K562 (cell line): ENCODE results near the gene SP140L. TPM values are rescaled to one million over a fixed set of nuclear protein-coding genes. Genes with fewer than 3 reads are reported as not detected.
"Not testable (repeated sequence)": the region's sequence is repeated elsewhere in the genome, so short reads cannot be mapped to it uniquely, and the experiment has no call there.

ENCODE experiments used
- ATAC-seq: fragments of 200-7000 bp; cut with Tn5 transposase; 3 replicates; pipeline ENCODE4 v1.9.1; 2020; ENCODE audit warnings: moderate library complexity
- BruUV-seq: library from RNA; stranded (reverse); fragments of 400-500 nt; replicated peaks from 2 replicates; lab custom pipeline; 2021; lab: Mats Ljungman, UMichigan
- CTCF ChIA-PET: fragments of 300-600 bp; formaldehyde crosslinking; extraction: SDS; loops from one replicate; lab custom pipeline; 2021; ENCODE audit warnings: low intra/inter-chr PET ratio; lab: Yijun Ruan, JAX
- POLR2A ChIA-PET: fragments of 300-600, 350-650 bp; sonication (Branson Sonifier 250); formaldehyde crosslinking; extraction: SDS; loops from one replicate; lab custom pipeline; 2021; ENCODE audit warnings: antibody characterized with exemption, inconsistent platforms; lab: Yijun Ruan, JAX
- DNase-seq, 4 experiments: peaks; one replicate each; pipeline versions ENCODE4 v3.0.0 to v3.0.0-alpha.2; 2011 to 2018; ENCODE audit warnings: low spot score in 3 of 4, mixed read lengths in 3 of 4; ENCODE audit errors: extremely low read depth in 1 of 4
- FAIRE-seq: peaks from 2 replicates; lab custom pipeline; 2011; peaks lifted over from hg19 to GRCh38; lab: Jason Lieb, UNC
- H2AFZ ChIP-seq: 2 replicates; pipeline ENCODE4 v1.6.0; 2011; ENCODE audit warnings: low read depth, low read length, control low read depth, inconsistent platforms
- H3K27ac ChIP-seq: fragments of 200-600 bp; 3 replicates; pipeline ENCODE4 v1.8.0; 2011; ENCODE audit warnings: low read depth, mild to moderate bottlenecking, control low read depth, inconsistent platforms, low read length, moderate library complexity, mixed read lengths; ENCODE audit errors: extremely low read depth
- H3K27me3 ChIP-seq, 2 experiments: fragments of 300-600 bp in 1 of 2; 2 replicates in 1 of 2; 3 replicates in 1 of 2; pipeline versions ENCODE4 v1.6.0 to v1.8.0; 2011; ENCODE audit warnings: inconsistent platforms in 2 of 2, low read length in 2 of 2, mild to moderate bottlenecking in 1 of 2, mixed read lengths in 1 of 2, moderate library complexity in 1 of 2; ENCODE audit not compliant: control insufficient read depth in 2 of 2, insufficient read depth in 2 of 2
- H3K36me3 ChIP-seq: fragments of 300-600 bp; 3 replicates; pipeline ENCODE4 v1.8.0; 2011; ENCODE audit warnings: mild to moderate bottlenecking, low read length, inconsistent platforms; ENCODE audit not compliant: control insufficient read depth, insufficient read depth
- H3K4me1 ChIP-seq, 2 experiments: fragments of 200-600 bp in 1 of 2; replicated peaks in 1 of 2; 2 replicates in 1 of 2; 3 replicates in 1 of 2; pipeline versions ENCODE4 v1.5.1 to v1.8.0; 2011; ENCODE audit warnings: inconsistent platforms in 2 of 2, low read length in 2 of 2, mild to moderate bottlenecking in 1 of 2, mixed read lengths in 1 of 2, moderate library complexity in 1 of 2; ENCODE audit not compliant: control insufficient read depth in 2 of 2, insufficient read depth in 2 of 2
- H3K4me2 ChIP-seq: 2 replicates; pipeline ENCODE4 v1.6.1; 2011; ENCODE audit warnings: low read length, control low read depth, inconsistent platforms, mixed read lengths; ENCODE audit not compliant: insufficient read depth
- H3K4me3 ChIP-seq: fragments of 200-600 bp; sonication (generic), shearing (Covaris generic); 2 replicates; pipeline ENCODE4 v1.5.1; 2016; ENCODE audit warnings: control low read depth, inconsistent platforms
- H3K79me2 ChIP-seq: fragments of 200-600 bp; 3 replicates; pipeline ENCODE4 v1.8.0; 2011; ENCODE audit warnings: low read length, inconsistent platforms; ENCODE audit not compliant: control insufficient read depth, insufficient read depth
- H3K9ac ChIP-seq, 2 experiments: 2 replicates each; pipeline versions ENCODE4 v1.6.0 to v1.6.1; 2011; ENCODE audit warnings: low read depth in 2 of 2, low read length in 2 of 2, control low read depth in 1 of 2, inconsistent platforms in 1 of 2, mild to moderate bottlenecking in 1 of 2, mixed read lengths in 1 of 2; ENCODE audit not compliant: insufficient read depth in 1 of 2
- H3K9me1 ChIP-seq: one replicate; pipeline ENCODE4 v1.6.0; 2011; ENCODE audit warnings: inconsistent platforms, mild to moderate bottlenecking, low read length, moderate library complexity; ENCODE audit not compliant: control insufficient read depth, insufficient read depth
- H3K9me3 ChIP-seq: replicated peaks from 2 replicates; pipeline ENCODE4 v1.5.1; 2011; ENCODE audit warnings: low read depth, low read length, inconsistent platforms; ENCODE audit not compliant: control insufficient read depth, insufficient read depth
- H4K20me1 ChIP-seq: replicated peaks from 2 replicates; pipeline ENCODE4 v1.6.1; 2011; ENCODE audit warnings: low read length, inconsistent platforms, mixed read lengths; ENCODE audit not compliant: control insufficient read depth, insufficient read depth
- ATF4 ChIP-seq: fragments of 450-650 bp; formaldehyde crosslinking; IDR thresholded peaks from 2 replicates; pipeline ENCODE4 v1.4.0; 2022; ENCODE audit warnings: mild to moderate bottlenecking, moderate library complexity
- BCOR ChIP-seq: fragments of 450-650 bp; IDR thresholded peaks from 2 replicates; pipeline ENCODE4 v1.6.1; 2016
- NCOR1 ChIP-seq: fragments of 450-650 bp; IDR thresholded peaks from 2 replicates; pipeline ENCODE4 v1.6.1; 2016; ENCODE audit warnings: mild to moderate bottlenecking, moderate library complexity
- ZNF146 ChIP-seq: IDR thresholded peaks from one replicate; pipeline ENCODE4 v1.6.1; 2018; ENCODE audit warnings: missing compliant biosample characterization; ENCODE audit not compliant: unreplicated experiment
- ZNF740 ChIP-seq, 3 experiments: fragments of 200-800 bp in 1 of 3; sonication (Bioruptor generic) in 1 of 3; sonication (generic) in 1 of 3; formaldehyde crosslinking in 1 of 3; IDR thresholded peaks; 2 replicates each; pipeline versions ENCODE4 v1.6.1 to v1.8.0; 2016 to 2022; ENCODE audit warnings: mild to moderate bottlenecking in 2 of 3, missing compliant biosample characterization in 2 of 3, missing genetic modification characterization in 2 of 3, missing genetic modification reagents in 1 of 3
- WGBS: fragments of 100-300 bp; shearing (Covaris generic); methylation state at CpG from one replicate; pipeline ENCODE4 v1.1.6; 2016; ENCODE audit warnings: low coverage, mixed read lengths; ENCODE audit not compliant: insufficient coverage; ENCODE audit errors: missing lambda C conversion rate; 5-methylcytosine and 5-hydroxymethylcytosine counted together
- in situ Hi-C: fragments of 300-500 bp; cut with MboI; formaldehyde crosslinking; loops from 4 replicates; pipeline ENCODE4 v1.15.0; 2018; ENCODE audit warnings: inconsistent platforms, mixed read lengths
- intact Hi-C: fragments of 100-400 bp; cut with micrococcal nuclease; formaldehyde crosslinking; loops from 2 replicates; pipeline ENCODE4 v1.14.2; 2022
- polyA plus RNA-seq, 8 experiments: library from polyadenylated mRNA; depleted of rRNA in 4 of 8; stranded (reverse) in 5 of 8; unstranded in 3 of 8; fragments of >200 nt; fragmentation: Nextera tagmentation in 2 of 8; fragmentation: Illumina TruSeq in 1 of 8; extraction: Ambion mirVana in 2 of 8; extraction: Trizol in 1 of 8; gene quantifications; 2 replicates each; pipeline versions ENCODE4 v1.2.1 to v1.2.3, GENCODE V29; 2011 to 2014; ENCODE audit warnings: inconsistent platforms in 1 of 8, missing spikeins in 1 of 8
- total RNA-seq, 7 experiments: library from RNA; depleted of rRNA in 6 of 7; stranded (reverse); fragments of >200 nt in 6 of 7; fragmentation: Illumina TruSeq in 2 of 7; extraction: Trizol in 2 of 7; gene quantifications; 2 replicates each; pipeline versions ENCODE4 v1.2.1 to v1.2.3, GENCODE V29; 2011 to 2021; ENCODE audit warnings: low replicate concordance in 1 of 7

SP140L gene
- total and polyA plus RNA-seq, 9 of the 15 experiments (the other 6 are each of a cell fraction or from before 2014, with no cell fraction given) = 4.0 to 15.5 (median 11.3) TPM

GRCh38 chr2:230341936-230342528 is 15.0 kb downstream of the SP140L start (continued):
- TF ChIP-seq ATF4 = 0 out of 2 replicates have a peak, but pooled peaks have one; percentile 14
- 0 out of 2 replicates have a peak, but pooled peaks have one; percentile 21 for TF ChIP-seq NCOR1

GRCh38 chr2:230343041-230343624 is 16.1 kb downstream of the SP140L start:
- H3K4me1 ChIP-seq; BruUV-seq; H4K20me1 ChIP-seq; H2AFZ ChIP-seq; CTCF ChIA-PET; H3K27me3 ChIP-seq; intact Hi-C loops; FAIRE-seq; H3K36me3 ChIP-seq; H3K9me1 ChIP-seq; DNase-seq; in situ Hi-C loops; H3K9me3 ChIP-seq; H3K27ac ChIP-seq; TF ChIP-seq ZNF740 (tag; IDR thresholded peaks at IDR 0.05): not testable (repeated sequence)
- Histone ChIP-seq H3K4me3 (peak overlapping the region; percentile 41), H3K79me2 (peaks cover 31% of the 10 kb centered on the region), H3K9ac (peak overlapping the region in 1 of 2 experiments; percentile 79; a peak in 2 of 4 replicates), H3K4me2 (peak overlapping the region; percentile 47)
- WGBS = 93% methylated on average over 2 of the region's 2 CpGs
- POLR2A ChIA-PET = interaction anchor here (0.6 to 1.0 kb wide), 2 partner anchors 38 to 167 kb away, joined by 3 read pairs; no protein-coding TSS in a partner anchor
- TF ChIP-seq BCOR (peak; percentile 30; the same call in 1 of the 2 replicates), ZNF740 (CRISPR knock-in tag; IDR thresholded peaks at IDR 0.05) (peak; percentile 66; the same call in 1 of the 2 replicates), ZNF146 (CRISPR knock-in tag) (peak; percentile 95)
- peak; percentile 60 for ATAC-seq
